ENCODE data around the gene PBX2. TPM values are rescaled to one million over a fixed set of nuclear protein-coding genes. Genes with fewer than 3 reads are reported as not detected.

The PBX2 gene
- total and polyA plus RNA-seq, 10 of the 15 experiments (the other 5 are each of a cell fraction or from before 2014, with no cell fraction given) = 0.84 to 66.5 (median 20.6) TPM

- no peaks in the 10 kb centered on the region for H3K79me2 ChIP-seq (ENCODE audit: control insufficient read depth, insufficient read depth, low read length)
- RAD21 ChIA-PET (ENCODE audit: unreplicated experiment) = no interaction called here
- DNase-seq (ENCODE audit: low read depth, low spot score) (no peak), FAIRE-seq (no peak), ATAC-seq (no peak)
- H3K9me3 ChIP-seq (replicated peaks; ENCODE audit: control insufficient read depth, insufficient read depth, low read length) = no peaks in the 10 kb centered on the region
- no peaks in the 10 kb centered on the region for H3K4me1 ChIP-seq (ENCODE audit: control insufficient read depth, insufficient read depth, low read length)
- no peaks in the 10 kb centered on the region for H4K20me1 ChIP-seq (ENCODE audit: control insufficient read depth, insufficient read depth)
- H3K4me3 ChIP-seq = no peak overlapping the region
- no peaks in the 10 kb centered on the region; a peak in 1 of 4 replicates for H3K27me3 ChIP-seq (replicated peaks in 1 of 2; ENCODE audit: control insufficient read depth in 2 of 2, insufficient read depth in 2 of 2, low read length in 1 of 2)
- in situ Hi-C loops (cut with MboI) (no loop called here), intact Hi-C loops (cut with micrococcal nuclease; ENCODE audit: unreplicated experiment) (no loop called here)
- POLR2A ChIA-PET = interaction anchor here (0.7 kb wide), 1 partner anchor 53 kb away, joined by 5 read pairs; no protein-coding TSS in a partner anchor
- H3K27ac ChIP-seq (ENCODE audit: control insufficient read depth, insufficient read depth) = no peak overlapping the region
- no TSS peak for BruUV-seq (replicated peaks)
- H3K4me2 ChIP-seq (ENCODE audit: control insufficient read depth, insufficient read depth) = no peak overlapping the region
- TF ChIP-seq IRF4 (IDR thresholded peaks at IDR 0.05; ENCODE audit: low read depth, low read length) (no peak), CREB1 (IDR thresholded peaks at IDR 0.05; ENCODE audit: low read depth) (no peak), HCFC1 (IDR thresholded peaks at IDR 0.05; ENCODE audit: low read length) (no peak), SMC3 (IDR thresholded peaks at IDR 0.05; ENCODE audit: borderline replicate concordance, low read length) (no peak), CBFB (IDR thresholded peaks at IDR 0.05; ENCODE audit: low read depth) (no peak), YY1 (IDR thresholded peaks at IDR 0.05; ENCODE audit: low read depth, low read length) (no peak)
- SMC1A ChIA-PET (ENCODE audit: uncharacterized antibody, unreplicated experiment) = no interaction called here
- no peaks in the 10 kb centered on the region for H3K36me3 ChIP-seq (ENCODE audit: control insufficient read depth in 2 of 2, insufficient read depth in 2 of 2, low read length in 1 of 2)
- no peak overlapping the region for H2AFZ ChIP-seq (ENCODE audit: control insufficient read depth, low read depth, low read length)
- H3K9ac ChIP-seq (ENCODE audit: control insufficient read depth, insufficient read depth, low read length) = no peak overlapping the region
- 52% methylated on average over 5 of the region's 5 CpGs for WGBS (ENCODE audit: insufficient coverage, insufficient replicate concordance, low lambda C conversion rate, missing lambda C conversion rate)
- CTCF ChIA-PET = no interaction called here
Observed at GRCh38 chr6:32140420-32141046, 49.5 kb downstream of the PBX2 start.

GRCh38 chr6:32139590-32139989, 50.4 kb downstream of the PBX2 start:
- Histone ChIP-seq H3K27ac (ENCODE audit: control insufficient read depth, insufficient read depth) (no peak overlapping the region), H3K27me3 (replicated peaks in 1 of 2; ENCODE audit: control insufficient read depth in 2 of 2, insufficient read depth in 2 of 2, low read length in 1 of 2) (no peaks in the 10 kb centered on the region; a peak in 1 of 4 replicates), H3K4me2 (ENCODE audit: control insufficient read depth, insufficient read depth) (no peak overlapping the region), H3K79me2 (ENCODE audit: control insufficient read depth, insufficient read depth, low read length) (no peaks in the 10 kb centered on the region), H3K9ac (ENCODE audit: control insufficient read depth, insufficient read depth, low read length) (no peak overlapping the region), H2AFZ (ENCODE audit: control insufficient read depth, low read depth, low read length) (no peak overlapping the region), H3K9me3 (replicated peaks; ENCODE audit: control insufficient read depth, insufficient read depth, low read length) (no peaks in the 10 kb centered on the region), H3K36me3 (ENCODE audit: control insufficient read depth in 2 of 2, insufficient read depth in 2 of 2, low read length in 1 of 2) (no peaks in the 10 kb centered on the region), H3K4me3 (no peak overlapping the region), H3K4me1 (ENCODE audit: control insufficient read depth, insufficient read depth, low read length) (no peaks in the 10 kb centered on the region), H4K20me1 (ENCODE audit: control insufficient read depth, insufficient read depth) (no peaks in the 10 kb centered on the region)
- in situ Hi-C loops (cut with MboI) = no loop called here
- CTCF ChIA-PET = no interaction called here
- SMC1A ChIA-PET (ENCODE audit: uncharacterized antibody, unreplicated experiment) = no interaction called here
- RAD21 ChIA-PET (ENCODE audit: unreplicated experiment) = no interaction called here
- WGBS (ENCODE audit: insufficient coverage, insufficient replicate concordance, low lambda C conversion rate, missing lambda C conversion rate) = 64% methylated on average over 5 of the region's 5 CpGs
- no peak for ATAC-seq
- no peak for DNase-seq (ENCODE audit: low read depth, low spot score)
- no peak for FAIRE-seq
- intact Hi-C loops (cut with micrococcal nuclease; ENCODE audit: unreplicated experiment) = no loop called here
- POLR2A ChIA-PET = interaction anchor here (0.7 kb wide), 1 partner anchor 9 kb away, joined by 7 read pairs; no protein-coding TSS in a partner anchor
- no TSS peak for BruUV-seq (replicated peaks)
- TF ChIP-seq RUNX3 (IDR thresholded peaks at IDR 0.05; ENCODE audit: low read length) (no peak), NBN (IDR thresholded peaks at IDR 0.05) (no peak), CEBPZ (IDR thresholded peaks at IDR 0.05; ENCODE audit: low read depth, low read length) (no peak), TBL1XR1 (IDR thresholded peaks at IDR 0.05; ENCODE audit: low read depth, low read length) (no peak), USF2 (IDR thresholded peaks at IDR 0.05; ENCODE audit: borderline replicate concordance, low read depth, low read length) (no peak), HDGF (IDR thresholded peaks at IDR 0.05) (no peak), ATF2 (IDR thresholded peaks at IDR 0.05; ENCODE audit: low read length) (no peak)
